Measurements from ENCODE around the gene SPARC.
A peak's percentile ranks its signal among the peaks of the same experiment; 100 is the strongest.

Gene SPARC

GRCh38 chr5:151685749-151686673 lies 704 bp downstream of the SPARC start:
- Histone ChIP-seq H3K27ac (ENCODE audit: low read depth, low read length) (peak overlapping the region; percentile 77), H2AK5ac (ENCODE audit: low read length) (peak overlapping the region; percentile 24), H3K36me3 (ENCODE audit: control insufficient read depth, insufficient read depth, low read length) (peaks cover 2% of the 10 kb centered on the region), H3K9ac (ENCODE audit: low read length) (peak overlapping the region; percentile 85), H3K23ac (ENCODE audit: low read length) (peak overlapping the region; percentile 81), H3K4ac (ENCODE audit: low read depth, low read length) (peak overlapping the region; percentile 88), H3K79me2 (ENCODE audit: control insufficient read depth, insufficient read depth, low read length) (peaks cover 48% of the 10 kb centered on the region), H2BK15ac (replicated peaks; ENCODE audit: low read depth) (peak overlapping the region; percentile 43), H3K79me1 (ENCODE audit: low read length) (peaks cover 19% of the 10 kb centered on the region), H2BK5ac (ENCODE audit: low read length) (peak overlapping the region; percentile 72), H3K4me2 (ENCODE audit: low read length) (peak overlapping the region; percentile 30), H3K56ac (ENCODE audit: low read length) (peak overlapping the region; percentile 92), H3K4me3 (ENCODE audit: low read length) (peak overlapping the region; percentile 65), H4K8ac (ENCODE audit: low read depth, low read length) (no peak overlapping the region), H2BK120ac (ENCODE audit: low read depth, low read length) (peak overlapping the region; percentile 46), H3K18ac (ENCODE audit: low read length) (peak overlapping the region; percentile 7), H3K27me3 (ENCODE audit: insufficient read depth, low read length, poor library complexity) (no peaks in the 10 kb centered on the region), H4K5ac (ENCODE audit: low read length) (no peak overlapping the region), H3K4me1 (ENCODE audit: control insufficient read depth, low read depth, low read length) (peaks cover 16% of the 10 kb centered on the region)
- peak; percentile 64 for DNase-seq
- no CpG with 5 or more reads among the region's 10 CpGs for WGBS (ENCODE audit: extremely low coverage, insufficient coverage, low lambda C conversion rate)

DNA sequence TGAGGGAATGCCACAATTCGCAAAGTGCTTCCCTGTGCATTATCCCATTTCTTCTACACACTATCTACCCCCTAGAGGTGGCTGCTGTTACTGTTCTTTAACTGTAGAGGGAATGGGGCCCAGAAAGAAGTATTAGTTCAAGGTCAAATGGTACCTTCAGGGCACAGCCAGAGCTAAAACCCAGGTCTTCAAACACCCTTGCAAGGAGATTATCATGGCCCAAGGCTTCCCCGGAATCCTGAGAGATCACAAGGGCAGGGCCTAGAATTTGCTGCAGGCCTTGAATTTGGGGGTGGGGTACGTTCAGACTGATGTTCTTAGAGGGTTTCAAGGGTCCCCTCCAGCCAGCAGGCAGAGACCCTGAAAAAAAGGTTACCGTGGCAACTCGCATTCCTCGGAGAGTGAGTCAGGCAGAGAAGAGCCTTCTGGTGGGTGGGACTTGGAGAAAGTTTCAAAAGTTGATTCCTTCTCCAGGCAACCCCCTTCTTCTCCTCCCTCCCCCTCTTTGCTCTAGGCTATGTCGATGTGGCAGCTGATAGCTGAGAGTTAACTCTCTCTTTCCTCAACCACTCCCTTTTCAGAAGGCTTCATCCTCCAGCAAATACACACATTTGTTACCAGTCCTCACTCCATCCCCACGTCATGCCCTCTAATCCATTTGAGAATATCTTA lies 1.9 kb downstream of the SPARC start:
- Histone ChIP-seq H3K4ac (ENCODE audit: low read depth, low read length) (peak overlapping the region; percentile 70), H2BK15ac (replicated peaks; ENCODE audit: low read depth) (no peak overlapping the region), H3K23ac (ENCODE audit: low read length) (no peak overlapping the region), H3K36me3 (ENCODE audit: control insufficient read depth, insufficient read depth, low read length) (peaks cover 2% of the 10 kb centered on the region), H2AK5ac (ENCODE audit: low read length) (peak overlapping the region; percentile 50), H3K18ac (ENCODE audit: low read length) (peak overlapping the region; percentile 65), H3K56ac (ENCODE audit: low read length) (peak overlapping the region; percentile 92), H3K79me2 (ENCODE audit: control insufficient read depth, insufficient read depth, low read length) (peaks cover 58% of the 10 kb centered on the region), H3K27me3 (ENCODE audit: insufficient read depth, low read length, poor library complexity) (no peaks in the 10 kb centered on the region), H3K9ac (ENCODE audit: low read length) (peak overlapping the region; percentile 85), H3K27ac (ENCODE audit: low read depth, low read length) (peak overlapping the region; percentile 77), H3K4me3 (ENCODE audit: low read length) (peak overlapping the region; percentile 65), H3K4me1 (ENCODE audit: control insufficient read depth, low read depth, low read length) (peaks cover 19% of the 10 kb centered on the region), H3K79me1 (ENCODE audit: low read length) (peaks cover 25% of the 10 kb centered on the region), H3K4me2 (ENCODE audit: low read length) (peak overlapping the region; percentile 77), H2BK5ac (ENCODE audit: low read length) (peak overlapping the region; percentile 41), H2BK120ac (ENCODE audit: low read depth, low read length) (no peak overlapping the region), H4K5ac (ENCODE audit: low read length) (no peak overlapping the region), H4K8ac (ENCODE audit: low read depth, low read length) (peak overlapping the region; percentile 82)
- DNase-seq: peak; percentile 99
- no CpG with 5 or more reads among the region's 8 CpGs for WGBS (ENCODE audit: extremely low coverage, insufficient coverage, low lambda C conversion rate)

GRCh38 chr5:151683986-151684588 lies 2.6 kb downstream of the SPARC start:
- Histone ChIP-seq H3K79me1 (ENCODE audit: low read length) (peaks cover 32% of the 10 kb centered on the region), H3K27ac (ENCODE audit: low read depth, low read length) (no peak overlapping the region), H2BK120ac (ENCODE audit: low read depth, low read length) (no peak overlapping the region), H3K4me1 (ENCODE audit: control insufficient read depth, low read depth, low read length) (peaks cover 23% of the 10 kb centered on the region), H2AK5ac (ENCODE audit: low read length) (no peak overlapping the region), H2BK15ac (replicated peaks; ENCODE audit: low read depth) (no peak overlapping the region), H3K4me3 (ENCODE audit: low read length) (no peak overlapping the region), H2BK5ac (ENCODE audit: low read length) (no peak overlapping the region), H4K5ac (ENCODE audit: low read length) (no peak overlapping the region), H3K23ac (ENCODE audit: low read length) (no peak overlapping the region), H3K79me2 (ENCODE audit: control insufficient read depth, insufficient read depth, low read length) (peaks cover 65% of the 10 kb centered on the region), H3K27me3 (ENCODE audit: insufficient read depth, low read length, poor library complexity) (no peaks in the 10 kb centered on the region), H3K4me2 (ENCODE audit: low read length) (no peak overlapping the region), H3K9ac (ENCODE audit: low read length) (peak overlapping the region; percentile 85), H3K4ac (ENCODE audit: low read depth, low read length) (no peak overlapping the region), H3K36me3 (ENCODE audit: control insufficient read depth, insufficient read depth, low read length) (peaks cover 2% of the 10 kb centered on the region), H3K18ac (ENCODE audit: low read length) (peak overlapping the region; percentile 25), H3K56ac (ENCODE audit: low read length) (peak overlapping the region; percentile 64), H4K8ac (ENCODE audit: low read depth, low read length) (no peak overlapping the region)
- no CpG with 5 or more reads among the region's 2 CpGs for WGBS (ENCODE audit: extremely low coverage, insufficient coverage, low lambda C conversion rate)
- DNase-seq: no peak

GRCh38 chr5:151683444-151683843 lies 3.3 kb downstream of the SPARC start:
- WGBS (ENCODE audit: extremely low coverage, insufficient coverage, low lambda C conversion rate): no CpG with 5 or more reads among the region's 5 CpGs
- Histone ChIP-seq H4K5ac (ENCODE audit: low read length) (no peak overlapping the region), H3K4me1 (ENCODE audit: control insufficient read depth, low read depth, low read length) (peaks cover 29% of the 10 kb centered on the region), H3K4ac (ENCODE audit: low read depth, low read length) (no peak overlapping the region), H3K79me2 (ENCODE audit: control insufficient read depth, insufficient read depth, low read length) (peaks cover 72% of the 10 kb centered on the region), H3K56ac (ENCODE audit: low read length) (peak overlapping the region; percentile 39), H3K79me1 (ENCODE audit: low read length) (peaks cover 36% of the 10 kb centered on the region), H3K18ac (ENCODE audit: low read length) (no peak overlapping the region), H3K27me3 (ENCODE audit: insufficient read depth, low read length, poor library complexity) (no peaks in the 10 kb centered on the region), H2BK15ac (replicated peaks; ENCODE audit: low read depth) (no peak overlapping the region), H3K4me3 (ENCODE audit: low read length) (no peak overlapping the region), H4K8ac (ENCODE audit: low read depth, low read length) (no peak overlapping the region), H3K23ac (ENCODE audit: low read length) (no peak overlapping the region), H2AK5ac (ENCODE audit: low read length) (no peak overlapping the region), H3K36me3 (ENCODE audit: control insufficient read depth, insufficient read depth, low read length) (peaks cover 2% of the 10 kb centered on the region), H3K4me2 (ENCODE audit: low read length) (no peak overlapping the region), H2BK120ac (ENCODE audit: low read depth, low read length) (no peak overlapping the region), H3K27ac (ENCODE audit: low read depth, low read length) (no peak overlapping the region), H3K9ac (ENCODE audit: low read length) (peak overlapping the region; percentile 27), H2BK5ac (ENCODE audit: low read length) (no peak overlapping the region)
- no peak for DNase-seq

- Histone ChIP-seq H3K27ac (ENCODE audit: low read depth, low read length) (no peak overlapping the region), H2BK120ac (ENCODE audit: low read depth, low read length) (no peak overlapping the region), H3K4ac (ENCODE audit: low read depth, low read length) (no peak overlapping the region), H3K56ac (ENCODE audit: low read length) (peak overlapping the region; percentile 27), H2BK15ac (replicated peaks; ENCODE audit: low read depth) (no peak overlapping the region), H3K23ac (ENCODE audit: low read length) (no peak overlapping the region), H3K18ac (ENCODE audit: low read length) (no peak overlapping the region), H3K4me2 (ENCODE audit: low read length) (no peak overlapping the region), H4K5ac (ENCODE audit: low read length) (no peak overlapping the region), H3K36me3 (ENCODE audit: control insufficient read depth, insufficient read depth, low read length) (peaks cover 2% of the 10 kb centered on the region), H2BK5ac (ENCODE audit: low read length) (no peak overlapping the region), H3K4me1 (ENCODE audit: control insufficient read depth, low read depth, low read length) (peaks cover 35% of the 10 kb centered on the region), H3K79me1 (ENCODE audit: low read length) (peaks cover 39% of the 10 kb centered on the region), H3K9ac (ENCODE audit: low read length) (no peak overlapping the region), H2AK5ac (ENCODE audit: low read length) (no peak overlapping the region), H3K79me2 (ENCODE audit: control insufficient read depth, insufficient read depth, low read length) (peaks cover 78% of the 10 kb centered on the region), H4K8ac (ENCODE audit: low read depth, low read length) (no peak overlapping the region), H3K4me3 (ENCODE audit: low read length) (no peak overlapping the region), H3K27me3 (ENCODE audit: insufficient read depth, low read length, poor library complexity) (no peaks in the 10 kb centered on the region)
- WGBS (ENCODE audit: extremely low coverage, insufficient coverage, low lambda C conversion rate): no CpG with 5 or more reads among the region's 5 CpGs
- DNase-seq: no peak
Observed at GRCh38 chr5:151682751-151683331, 3.9 kb downstream of the SPARC start.
